ENCODE data around the gene CERS1.

CERS1 gene

GRCh38 chr19:18853755-18854427 is 42.1 kb downstream of the CERS1 start:
- H3K4me3 Mint-ChIP-seq, result no peak overlapping the region
- H3K27ac Mint-ChIP-seq, result no peak overlapping the region
- no peaks in the 10 kb centered on the region for H3K27me3 Mint-ChIP-seq (ENCODE audit: low read depth)
- peaks cover 9% of the 10 kb centered on the region for H3K4me1 Mint-ChIP-seq (ENCODE audit: low read depth)
- no peaks in the 10 kb centered on the region for H3K9me3 Mint-ChIP-seq
- H3K36me3 Mint-ChIP-seq (ENCODE audit: low read depth), result peaks cover 21% of the 10 kb centered on the region

- peaks cover 12% of the 10 kb centered on the region for H3K4me1 Mint-ChIP-seq (ENCODE audit: low read depth)
- H3K27me3 Mint-ChIP-seq (ENCODE audit: low read depth), result no peaks in the 10 kb centered on the region
- peaks cover 29% of the 10 kb centered on the region for H3K36me3 Mint-ChIP-seq (ENCODE audit: low read depth)
- no peak overlapping the region for H3K27ac Mint-ChIP-seq
- no peaks in the 10 kb centered on the region for H3K9me3 Mint-ChIP-seq
- no peak overlapping the region for H3K4me3 Mint-ChIP-seq
Observed at GRCh38 chr19:18852648-18853047, 43.3 kb downstream of the CERS1 start.

GRCh38 chr19:18851673-18852325 is 44.2 kb downstream of the CERS1 start:
- no peak overlapping the region for H3K27ac Mint-ChIP-seq
- peaks cover 29% of the 10 kb centered on the region for H3K36me3 Mint-ChIP-seq (ENCODE audit: low read depth)
- no peak overlapping the region for H3K4me3 Mint-ChIP-seq
- no peaks in the 10 kb centered on the region for H3K9me3 Mint-ChIP-seq
- H3K27me3 Mint-ChIP-seq (ENCODE audit: low read depth), result no peaks in the 10 kb centered on the region
- H3K4me1 Mint-ChIP-seq (ENCODE audit: low read depth), result peaks cover 15% of the 10 kb centered on the region

GRCh38 chr19:18850471-18851375 is 45.2 kb downstream of the CERS1 start:
- H3K4me3 Mint-ChIP-seq, result no peak overlapping the region
- no peaks in the 10 kb centered on the region for H3K9me3 Mint-ChIP-seq
- peaks cover 29% of the 10 kb centered on the region for H3K36me3 Mint-ChIP-seq (ENCODE audit: low read depth)
- peaks cover 20% of the 10 kb centered on the region for H3K4me1 Mint-ChIP-seq (ENCODE audit: low read depth)
- no peak overlapping the region for H3K27ac Mint-ChIP-seq
- H3K27me3 Mint-ChIP-seq (ENCODE audit: low read depth), result no peaks in the 10 kb centered on the region

GRCh38 chr19:18849838-18850400 is 46.0 kb downstream of the CERS1 start:
- Mint-ChIP-seq H3K4me1 (ENCODE audit: low read depth) (peaks cover 25% of the 10 kb centered on the region), H3K9me3 (no peaks in the 10 kb centered on the region), H3K36me3 (ENCODE audit: low read depth) (peaks cover 24% of the 10 kb centered on the region), H3K4me3 (no peak overlapping the region), H3K27me3 (ENCODE audit: low read depth) (no peaks in the 10 kb centered on the region), H3K27ac (no peak overlapping the region)

- H3K4me3 Mint-ChIP-seq, result no peak overlapping the region
- H3K4me1 Mint-ChIP-seq (ENCODE audit: low read depth), result peaks cover 30% of the 10 kb centered on the region
- H3K9me3 Mint-ChIP-seq, result no peaks in the 10 kb centered on the region
- H3K27me3 Mint-ChIP-seq (ENCODE audit: low read depth), result no peaks in the 10 kb centered on the region
- H3K27ac Mint-ChIP-seq, result peak overlapping the region; percentile 36
- peaks cover 22% of the 10 kb centered on the region for H3K36me3 Mint-ChIP-seq (ENCODE audit: low read depth)
Observed at GRCh38 chr19:18848878-18849661, 46.9 kb downstream of the CERS1 start.

GRCh38 chr19:18847549-18848463 is 48.2 kb downstream of the CERS1 start:
- no peak overlapping the region for H3K4me3 Mint-ChIP-seq
- no peak overlapping the region for H3K27ac Mint-ChIP-seq
- peaks cover 22% of the 10 kb centered on the region for H3K36me3 Mint-ChIP-seq (ENCODE audit: low read depth)
- H3K27me3 Mint-ChIP-seq (ENCODE audit: low read depth), result no peaks in the 10 kb centered on the region
- H3K9me3 Mint-ChIP-seq, result no peaks in the 10 kb centered on the region
- H3K4me1 Mint-ChIP-seq (ENCODE audit: low read depth), result peaks cover 42% of the 10 kb centered on the region

- H3K4me1 Mint-ChIP-seq (ENCODE audit: low read depth), result peaks cover 45% of the 10 kb centered on the region
- H3K9me3 Mint-ChIP-seq, result no peaks in the 10 kb centered on the region
- peaks cover 22% of the 10 kb centered on the region for H3K36me3 Mint-ChIP-seq (ENCODE audit: low read depth)
- peak overlapping the region; percentile 57 for H3K27ac Mint-ChIP-seq
- H3K4me3 Mint-ChIP-seq, result no peak overlapping the region
- H3K27me3 Mint-ChIP-seq (ENCODE audit: low read depth), result no peaks in the 10 kb centered on the region
Observed at GRCh38 chr19:18846862-18847548, 49.0 kb downstream of the CERS1 start.

GRCh38 chr19:18845961-18846360 is 50.0 kb downstream of the CERS1 start:
- Mint-ChIP-seq H3K4me1 (ENCODE audit: low read depth) (peaks cover 51% of the 10 kb centered on the region), H3K4me3 (no peak overlapping the region), H3K27me3 (ENCODE audit: low read depth) (no peaks in the 10 kb centered on the region), H3K27ac (no peak overlapping the region), H3K9me3 (no peaks in the 10 kb centered on the region), H3K36me3 (ENCODE audit: low read depth) (peaks cover 17% of the 10 kb centered on the region)

- Mint-ChIP-seq H3K27ac (peak overlapping the region; percentile 26), H3K4me1 (ENCODE audit: low read depth) (peaks cover 47% of the 10 kb centered on the region)
Observed at GRCh38 chr19:18844806-18845329, 51.1 kb downstream of the CERS1 start.

GRCh38 chr19:18843960-18844359 is 52.0 kb downstream of the CERS1 start:
- no peaks in the 10 kb centered on the region for H3K27me3 Mint-ChIP-seq (ENCODE audit: low read depth)
- H3K9me3 Mint-ChIP-seq, result no peaks in the 10 kb centered on the region
- peaks cover 11% of the 10 kb centered on the region for H3K36me3 Mint-ChIP-seq (ENCODE audit: low read depth)
- H3K4me1 Mint-ChIP-seq (ENCODE audit: low read depth), result peaks cover 42% of the 10 kb centered on the region
- peak overlapping the region; percentile 58 for H3K4me3 Mint-ChIP-seq
- peak overlapping the region; percentile 82 for H3K27ac Mint-ChIP-seq

More at GRCh38 chr19:18844806-18845329, 51.1 kb downstream of the CERS1 start:
- Mint-ChIP-seq H3K27me3 (ENCODE audit: low read depth) (no peaks in the 10 kb centered on the region), H3K4me3 (no peak overlapping the region), H3K36me3 (ENCODE audit: low read depth) (peaks cover 13% of the 10 kb centered on the region), H3K9me3 (no peaks in the 10 kb centered on the region)

GRCh38 chr19:18842166-18842565 is 53.8 kb downstream of the CERS1 start:
- Mint-ChIP-seq H3K4me1 (ENCODE audit: low read depth) (peaks cover 45% of the 10 kb centered on the region), H3K27ac (peak overlapping the region; percentile 70), H3K36me3 (ENCODE audit: low read depth) (peaks cover 9% of the 10 kb centered on the region), H3K9me3 (no peaks in the 10 kb centered on the region), H3K27me3 (ENCODE audit: low read depth) (no peaks in the 10 kb centered on the region), H3K4me3 (peak overlapping the region; percentile 42)
